ENCODE results near the gene MAP3K13. TPM values are rescaled to one million over a fixed set of nuclear protein-coding genes. Genes with fewer than 3 reads are reported as not detected.

MAP3K13 gene
- total and polyA plus RNA-seq, 7 donors = 21.7 to 64.7 (median 26.0) TPM

DNA sequence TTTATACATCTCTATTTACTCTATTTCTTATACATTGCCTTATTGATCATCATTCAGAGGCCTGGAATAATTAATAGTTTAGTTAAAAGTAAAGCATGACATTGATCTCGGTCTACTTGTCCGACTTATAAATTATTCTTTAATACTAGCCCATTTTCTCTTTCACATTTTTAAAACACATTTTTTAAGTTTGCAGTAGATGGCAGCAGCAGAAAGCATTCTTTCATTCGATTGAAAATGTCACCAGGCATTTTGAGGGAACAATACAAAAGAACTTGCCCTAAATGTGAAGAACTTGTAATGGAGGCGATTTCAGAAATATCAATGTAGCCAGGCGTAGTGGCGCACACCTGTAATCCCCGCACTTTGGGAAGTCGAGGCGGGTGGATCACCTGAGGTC is 15.5 kb upstream of the MAP3K13 start:
- Histone ChIP-seq H3K36me3 (no peaks in the 10 kb centered on the region), H3K27ac (no peak overlapping the region), H3K27me3 (no peaks in the 10 kb centered on the region), H3K4me3 (no peak overlapping the region), H3K9me3 (no peaks in the 10 kb centered on the region), H3K4me1 (no peaks in the 10 kb centered on the region)
- DNase-seq = no peak
- intact Hi-C loops (cut with DNase I) = no loop called here
- WGBS, 2 donors = 96% methylated on average over 9 of the region's 9 CpGs
- TF ChIP-seq EP300 (IDR thresholded peaks at IDR 0.05) (no peak), POLR2AphosphoS5 (IDR thresholded peaks at IDR 0.05) (no peak)
- TF ChIP-seq, protein P1, sequence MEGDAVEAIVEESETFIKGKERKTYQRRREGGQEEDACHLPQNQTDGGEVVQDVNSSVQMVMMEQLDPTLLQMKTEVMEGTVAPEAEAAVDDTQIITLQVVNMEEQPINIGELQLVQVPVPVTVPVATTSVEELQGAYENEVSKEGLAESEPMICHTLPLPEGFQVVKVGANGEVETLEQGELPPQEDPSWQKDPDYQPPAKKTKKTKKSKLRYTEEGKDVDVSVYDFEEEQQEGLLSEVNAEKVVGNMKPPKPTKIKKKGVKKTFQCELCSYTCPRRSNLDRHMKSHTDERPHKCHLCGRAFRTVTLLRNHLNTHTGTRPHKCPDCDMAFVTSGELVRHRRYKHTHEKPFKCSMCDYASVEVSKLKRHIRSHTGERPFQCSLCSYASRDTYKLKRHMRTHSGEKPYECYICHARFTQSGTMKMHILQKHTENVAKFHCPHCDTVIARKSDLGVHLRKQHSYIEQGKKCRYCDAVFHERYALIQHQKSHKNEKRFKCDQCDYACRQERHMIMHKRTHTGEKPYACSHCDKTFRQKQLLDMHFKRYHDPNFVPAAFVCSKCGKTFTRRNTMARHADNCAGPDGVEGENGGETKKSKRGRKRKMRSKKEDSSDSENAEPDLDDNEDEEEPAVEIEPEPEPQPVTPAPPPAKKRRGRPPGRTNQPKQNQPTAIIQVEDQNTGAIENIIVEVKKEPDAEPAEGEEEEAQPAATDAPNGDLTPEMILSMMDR (IDR thresholded peaks at IDR 0.05) = no peak

DNA sequence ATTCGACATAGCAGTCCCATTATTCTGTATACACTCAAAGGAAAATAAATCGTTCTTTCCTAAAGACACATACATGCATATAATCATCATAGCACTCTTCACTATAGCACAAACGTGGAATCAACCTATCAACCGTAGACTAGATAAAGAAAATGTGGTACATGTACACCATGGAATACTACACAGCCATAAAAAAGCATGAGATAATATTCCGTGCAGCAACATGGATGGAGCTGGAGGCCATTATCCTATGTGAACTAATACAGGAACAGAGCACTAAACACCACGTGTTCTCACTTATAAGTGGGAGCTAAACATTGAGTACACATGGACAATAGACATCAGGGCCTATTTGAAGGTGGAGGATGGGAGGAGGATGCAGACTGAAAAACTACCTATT is 12.1 kb upstream of the MAP3K13 start:
- H3K27ac ChIP-seq = no peak overlapping the region

DNA sequence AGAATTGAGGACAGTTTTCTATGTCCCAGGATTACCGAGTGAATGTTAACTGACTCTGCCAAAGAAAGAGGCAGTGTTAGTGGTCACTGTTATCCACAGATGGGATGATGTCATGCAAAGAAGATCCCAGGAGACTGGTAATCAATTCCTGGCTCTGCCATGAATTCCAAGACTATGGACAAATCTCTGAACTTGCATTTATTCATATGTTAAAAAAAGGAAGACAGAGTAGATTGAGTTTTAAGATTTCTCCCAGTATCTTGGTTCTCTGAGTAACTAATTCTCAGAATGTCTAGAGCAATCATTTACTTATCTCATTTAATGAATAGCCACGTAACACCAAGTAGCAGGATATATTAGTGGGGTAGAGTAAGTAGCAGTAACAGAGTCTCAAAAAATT is 11.5 kb upstream of the MAP3K13 start:
- H3K9me3 ChIP-seq = no peaks in the 10 kb centered on the region
- no peaks in the 10 kb centered on the region for H3K27me3 ChIP-seq
- no peaks in the 10 kb centered on the region for H3K4me1 ChIP-seq
- H3K4me3 ChIP-seq = no peak overlapping the region
- WGBS, 2 donors = 86 to 89% methylated on average over 2 of the region's 2 CpGs
- no peaks in the 10 kb centered on the region for H3K36me3 ChIP-seq
- intact Hi-C loops (cut with DNase I) = no loop called here
- DNase-seq = no peak
- TF ChIP-seq, protein P1 (IDR thresholded peaks at IDR 0.05) = no peak
- TF ChIP-seq EP300 (IDR thresholded peaks at IDR 0.05) = no peak
- TF ChIP-seq POLR2A (IDR thresholded peaks at IDR 0.05) = no peak
- TF ChIP-seq POLR2AphosphoS5 (IDR thresholded peaks at IDR 0.05) = no peak
- H3K27ac ChIP-seq = no peak overlapping the region

More for the DNA sequence above, 12.1 kb upstream of the MAP3K13 start:
- Histone ChIP-seq H3K36me3 (no peaks in the 10 kb centered on the region), H3K4me3 (no peak overlapping the region), H3K4me1 (no peaks in the 10 kb centered on the region), H3K27me3 (no peaks in the 10 kb centered on the region), H3K9me3 (no peaks in the 10 kb centered on the region)
- DNase-seq = no peak
- 88 to 94% methylated on average over 6 of the region's 6 CpGs for WGBS, 2 donors
- intact Hi-C loops (cut with DNase I) = no loop called here
- TF ChIP-seq POLR2AphosphoS5 (IDR thresholded peaks at IDR 0.05) (no peak), EP300 (IDR thresholded peaks at IDR 0.05) (no peak), POLR2A (IDR thresholded peaks at IDR 0.05) (no peak)
- TF ChIP-seq, protein P1 (IDR thresholded peaks at IDR 0.05) = no peak

DNA sequence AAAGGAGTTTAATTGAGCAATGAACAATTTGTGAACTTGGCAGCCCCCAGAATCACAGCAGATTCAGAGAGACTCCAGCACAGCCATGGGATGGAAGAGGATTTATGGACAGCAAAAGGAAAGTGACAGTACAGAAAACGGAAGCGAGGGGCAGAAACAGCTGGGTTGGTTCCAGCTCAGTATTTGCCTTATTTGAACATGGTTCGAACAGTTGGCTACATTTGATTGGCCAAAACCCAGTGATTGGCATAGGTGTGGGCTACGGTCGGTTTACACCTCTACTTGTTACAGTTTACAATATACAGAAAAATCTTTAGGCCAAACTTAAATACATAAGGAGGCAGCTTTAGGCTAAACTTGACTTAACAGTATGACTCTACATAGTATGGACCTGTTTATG is 9.7 kb upstream of the MAP3K13 start:
- intact Hi-C loops (cut with DNase I) = no loop called here
- no peak for TF ChIP-seq EP300 (IDR thresholded peaks at IDR 0.05)
- TF ChIP-seq, protein P1 (IDR thresholded peaks at IDR 0.05) = no peak
- TF ChIP-seq POLR2AphosphoS5 (IDR thresholded peaks at IDR 0.05) = no peak
- no peak for TF ChIP-seq POLR2A (IDR thresholded peaks at IDR 0.05)

More for the DNA sequence above, 9.7 kb upstream of the MAP3K13 start:
- H3K9me3 ChIP-seq = no peaks in the 10 kb centered on the region
- H3K27ac ChIP-seq = no peak overlapping the region
- H3K4me1 ChIP-seq = no peaks in the 10 kb centered on the region
- H3K27me3 ChIP-seq = no peaks in the 10 kb centered on the region
- no peak overlapping the region for H3K4me3 ChIP-seq
- no peaks in the 10 kb centered on the region for H3K36me3 ChIP-seq
- DNase-seq = no peak
- WGBS, 2 donors = 91 to 93% methylated on average over 5 of the region's 5 CpGs

Measured in sigmoid colon (tissue), 7 donors.